Neutrophil (primary cell): ENCODE data around the gene TADA2B.
"Not testable (repeated sequence)": the region's sequence is repeated elsewhere in the genome, so short reads cannot be mapped to it uniquely, and the experiment has no call there.

Source experiments
- H3K27ac ChIP-seq: fragments of 200-600 bp; sonication (generic); 2 replicates; pipeline ENCODE4 v1.5.1; 2016; ENCODE audit warnings: mild to moderate bottlenecking, moderate library complexity
- H3K27me3 ChIP-seq: fragments of 200-600 bp; sonication (generic); 2 replicates; pipeline ENCODE4 v1.6.0; 2016; ENCODE audit warnings: mild to moderate bottlenecking
- H3K36me3 ChIP-seq: fragments of 200-600 bp; sonication (generic); 2 replicates; pipeline ENCODE4 v1.5.1; 2017
- H3K4me1 ChIP-seq, 2 experiments: fragments of 200-600 bp in 1 of 2; sonication (generic) in 1 of 2; 1 replicate in 1 of 2; 2 replicates in 1 of 2; pipeline versions ENCODE4 v1.5.1 to v1.6.1; 2013 to 2016; ENCODE audit warnings: low read depth in 1 of 2, low read length in 1 of 2, mild to moderate bottlenecking in 1 of 2, moderate library complexity in 1 of 2; ENCODE audit not compliant: control insufficient read depth in 1 of 2, insufficient read depth in 1 of 2
- H3K4me3 ChIP-seq, 2 experiments: fragments of 200-600 bp in 1 of 2; sonication (generic) in 1 of 2; 1 replicate in 1 of 2; 2 replicates in 1 of 2; pipeline ENCODE4 v1.5.1; 2013 to 2016; ENCODE audit warnings: low read depth in 1 of 2, low read length in 1 of 2, mild to moderate bottlenecking in 1 of 2, moderate library complexity in 1 of 2
- H3K9me3 ChIP-seq: fragments of 200-600 bp; sonication (generic); 2 replicates; pipeline ENCODE4 v1.5.1; 2016
- TF ChIP-seq, protein P1 (sequence below): fragments of 200-600 bp; sonication (generic); IDR thresholded peaks from 2 replicates; pipeline ENCODE4 v1.5.1; 2016; ENCODE audit warnings: antibody characterized with exemption

Gene TADA2B

DNA sequence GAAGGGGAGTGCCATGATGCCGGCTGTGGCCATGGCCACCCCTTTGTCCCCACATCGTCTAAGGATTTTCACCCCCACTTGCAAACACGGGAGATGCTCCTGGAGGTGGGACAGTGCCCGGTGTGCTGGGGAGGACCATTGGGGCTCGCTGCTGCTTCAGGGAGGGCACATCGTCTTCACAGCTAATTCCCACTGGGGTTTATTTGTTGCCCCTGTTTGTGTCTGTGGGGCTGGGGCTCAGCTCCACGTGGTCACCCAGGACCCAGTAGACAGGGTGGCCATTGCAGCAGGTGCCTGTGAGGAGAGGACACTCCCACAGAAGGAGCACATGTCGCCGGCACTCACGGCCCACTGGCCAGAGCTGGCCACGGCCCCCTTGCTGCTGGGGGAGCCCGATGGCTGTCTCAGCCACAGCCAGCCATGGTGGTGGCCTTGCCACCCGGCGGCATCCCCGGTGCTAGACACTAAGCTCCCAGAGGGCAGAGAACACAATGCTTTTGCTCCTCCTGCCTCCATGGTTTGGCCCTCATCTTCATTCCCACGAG lies 52.5 kb downstream of the TADA2B start:
- Histone ChIP-seq H3K4me1 (no peaks in the 10 kb centered on the region), H3K4me3 (no peak overlapping the region), H3K9me3 (no peaks in the 10 kb centered on the region), H3K36me3 (no peaks in the 10 kb centered on the region), H3K27ac (no peak overlapping the region), H3K27me3 (peaks cover 46% of the 10 kb centered on the region)
- TF ChIP-seq, protein P1, sequence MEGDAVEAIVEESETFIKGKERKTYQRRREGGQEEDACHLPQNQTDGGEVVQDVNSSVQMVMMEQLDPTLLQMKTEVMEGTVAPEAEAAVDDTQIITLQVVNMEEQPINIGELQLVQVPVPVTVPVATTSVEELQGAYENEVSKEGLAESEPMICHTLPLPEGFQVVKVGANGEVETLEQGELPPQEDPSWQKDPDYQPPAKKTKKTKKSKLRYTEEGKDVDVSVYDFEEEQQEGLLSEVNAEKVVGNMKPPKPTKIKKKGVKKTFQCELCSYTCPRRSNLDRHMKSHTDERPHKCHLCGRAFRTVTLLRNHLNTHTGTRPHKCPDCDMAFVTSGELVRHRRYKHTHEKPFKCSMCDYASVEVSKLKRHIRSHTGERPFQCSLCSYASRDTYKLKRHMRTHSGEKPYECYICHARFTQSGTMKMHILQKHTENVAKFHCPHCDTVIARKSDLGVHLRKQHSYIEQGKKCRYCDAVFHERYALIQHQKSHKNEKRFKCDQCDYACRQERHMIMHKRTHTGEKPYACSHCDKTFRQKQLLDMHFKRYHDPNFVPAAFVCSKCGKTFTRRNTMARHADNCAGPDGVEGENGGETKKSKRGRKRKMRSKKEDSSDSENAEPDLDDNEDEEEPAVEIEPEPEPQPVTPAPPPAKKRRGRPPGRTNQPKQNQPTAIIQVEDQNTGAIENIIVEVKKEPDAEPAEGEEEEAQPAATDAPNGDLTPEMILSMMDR: no peak

- TF ChIP-seq, protein P1: no peak
- Histone ChIP-seq H3K27me3 (peaks cover 43% of the 10 kb centered on the region), H3K4me1 (no peaks in the 10 kb centered on the region), H3K4me3 (no peak overlapping the region), H3K36me3 (no peaks in the 10 kb centered on the region), H3K9me3 (no peaks in the 10 kb centered on the region), H3K27ac (no peak overlapping the region)
Observed at GRCh38 chr4:7096236-7096635, 53.1 kb downstream of the TADA2B start.

GRCh38 chr4:7101692-7102515 lies 58.7 kb downstream of the TADA2B start:
- Histone ChIP-seq H3K9me3 (no peaks in the 10 kb centered on the region), H3K4me3 (peak overlapping the region; percentile 17 to 67), H3K4me1 (peaks cover 17 to 22% of the 10 kb centered on the region in 2 experiments), H3K27me3 (peaks cover 73% of the 10 kb centered on the region), H3K36me3 (no peaks in the 10 kb centered on the region), H3K27ac (no peak overlapping the region)
- TF ChIP-seq, protein P1: peak; percentile 50

- H3K27me3 ChIP-seq: peaks cover 67% of the 10 kb centered on the region
- H3K4me3 ChIP-seq: peak overlapping the region; percentile 67 to 68
- H3K36me3 ChIP-seq, H3K9me3 ChIP-seq: not testable (repeated sequence)
- H3K27ac ChIP-seq: peak overlapping the region; percentile 39
- peaks cover 17 to 22% of the 10 kb centered on the region in 2 experiments for H3K4me1 ChIP-seq
Observed at GRCh38 chr4:7102516-7102909, 59.3 kb downstream of the TADA2B start.

- H3K27ac ChIP-seq: peak overlapping the region; percentile 39
- H3K9me3 ChIP-seq: no peaks in the 10 kb centered on the region
- TF ChIP-seq, protein P1: no peak
- no peaks in the 10 kb centered on the region for H3K36me3 ChIP-seq
- peaks cover 17 to 22% of the 10 kb centered on the region in 2 experiments for H3K4me1 ChIP-seq
- H3K4me3 ChIP-seq: peak overlapping the region; percentile 67 to 68
- peaks cover 61% of the 10 kb centered on the region for H3K27me3 ChIP-seq
Observed at GRCh38 chr4:7103031-7103606, 59.9 kb downstream of the TADA2B start.
